Right atrium auricular region (tissue), 2 donors: ENCODE results near the gene DET1. TPM values are rescaled to one million over a fixed set of nuclear protein-coding genes. Genes with fewer than 3 reads are reported as not detected.

Experiments used
- DNase-seq: peaks from one replicate; pipeline ENCODE4 v3.0.0-alpha.2; 2019; ENCODE audit warnings: low spot score
- H3K27ac ChIP-seq, 2 donors: fragments of 200-600 bp; sonication (generic); 1 replicate in 1 of 2; 2 replicates in 1 of 2; pipeline ENCODE4 v1.5.1; 2016 to 2019
- H3K27me3 ChIP-seq, 2 donors: fragments of 200-600 bp; sonication (generic); one replicate each; pipeline versions ENCODE4 v1.5.1 to v1.6.0; 2017 to 2019
- H3K36me3 ChIP-seq: fragments of 200-600 bp; sonication (generic); one replicate; pipeline ENCODE4 v1.5.1; 2016
- H3K4me1 ChIP-seq, 2 donors: fragments of 200-600 bp; sonication (generic); one replicate each; pipeline versions ENCODE4 v1.5.1 to v1.6.0; 2017 to 2019
- H3K4me3 ChIP-seq, 2 donors: fragments of 200-600 bp; sonication (generic); 1 replicate in 1 of 2; 2 replicates in 1 of 2; pipeline ENCODE4 v1.5.1; 2017 to 2019; ENCODE audit warnings: mild to moderate bottlenecking in 1 of 2, moderate library complexity in 1 of 2
- H3K9me3 ChIP-seq, 2 donors: fragments of 200-600 bp; sonication (generic); one replicate each; pipeline ENCODE4 v1.5.1; 2019
- total RNA-seq, 2 donors: library from RNA; depleted of rRNA; stranded (reverse); fragments of >200 nt; gene quantifications; one replicate each; pipeline ENCODE4 v1.1.0, GENCODE V29; 2016
- TF ChIP-seq, protein P1 (sequence below), 2 donors: fragments of 200-600 bp; sonication (generic); IDR thresholded peaks; one replicate each; pipeline ENCODE4 v1.5.1; 2019; ENCODE audit warnings: antibody characterized with exemption in 2 of 2

The DET1 gene
- total RNA-seq, 2 donors from 2014 or later = 5.1 to 8.7 TPM

DNA sequence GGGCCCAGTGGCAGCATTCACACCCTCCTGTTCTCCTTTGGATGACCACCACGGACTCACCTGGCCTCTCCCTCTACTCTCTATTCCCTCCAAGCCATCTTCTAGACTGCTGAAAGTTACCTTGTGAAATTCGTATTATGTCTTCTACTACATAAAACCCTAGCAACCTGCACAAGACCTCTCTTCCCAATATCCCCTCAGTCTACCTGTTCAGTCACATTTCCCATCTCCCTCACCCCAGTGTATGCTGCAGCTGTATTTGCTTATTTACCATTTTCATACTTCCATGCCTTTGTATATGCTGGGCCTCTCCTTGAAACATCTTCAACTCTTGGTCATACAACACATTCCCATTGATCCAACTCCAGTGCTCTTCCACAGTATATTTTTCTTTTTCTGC, 35.3 kb downstream of the DET1 start:
- no peak overlapping the region for H3K4me3 ChIP-seq
- H3K36me3 ChIP-seq = peaks cover 36% of the 10 kb centered on the region
- H3K4me1 ChIP-seq = no peaks in the 10 kb centered on the region
- H3K9me3 ChIP-seq = no peaks in the 10 kb centered on the region
- no peak overlapping the region for H3K27ac ChIP-seq
- no peak for DNase-seq
- no peaks in the 10 kb centered on the region for H3K27me3 ChIP-seq
- TF ChIP-seq, protein P1, sequence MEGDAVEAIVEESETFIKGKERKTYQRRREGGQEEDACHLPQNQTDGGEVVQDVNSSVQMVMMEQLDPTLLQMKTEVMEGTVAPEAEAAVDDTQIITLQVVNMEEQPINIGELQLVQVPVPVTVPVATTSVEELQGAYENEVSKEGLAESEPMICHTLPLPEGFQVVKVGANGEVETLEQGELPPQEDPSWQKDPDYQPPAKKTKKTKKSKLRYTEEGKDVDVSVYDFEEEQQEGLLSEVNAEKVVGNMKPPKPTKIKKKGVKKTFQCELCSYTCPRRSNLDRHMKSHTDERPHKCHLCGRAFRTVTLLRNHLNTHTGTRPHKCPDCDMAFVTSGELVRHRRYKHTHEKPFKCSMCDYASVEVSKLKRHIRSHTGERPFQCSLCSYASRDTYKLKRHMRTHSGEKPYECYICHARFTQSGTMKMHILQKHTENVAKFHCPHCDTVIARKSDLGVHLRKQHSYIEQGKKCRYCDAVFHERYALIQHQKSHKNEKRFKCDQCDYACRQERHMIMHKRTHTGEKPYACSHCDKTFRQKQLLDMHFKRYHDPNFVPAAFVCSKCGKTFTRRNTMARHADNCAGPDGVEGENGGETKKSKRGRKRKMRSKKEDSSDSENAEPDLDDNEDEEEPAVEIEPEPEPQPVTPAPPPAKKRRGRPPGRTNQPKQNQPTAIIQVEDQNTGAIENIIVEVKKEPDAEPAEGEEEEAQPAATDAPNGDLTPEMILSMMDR (IDR thresholded peaks at IDR 0.05) = no peak

DNA sequence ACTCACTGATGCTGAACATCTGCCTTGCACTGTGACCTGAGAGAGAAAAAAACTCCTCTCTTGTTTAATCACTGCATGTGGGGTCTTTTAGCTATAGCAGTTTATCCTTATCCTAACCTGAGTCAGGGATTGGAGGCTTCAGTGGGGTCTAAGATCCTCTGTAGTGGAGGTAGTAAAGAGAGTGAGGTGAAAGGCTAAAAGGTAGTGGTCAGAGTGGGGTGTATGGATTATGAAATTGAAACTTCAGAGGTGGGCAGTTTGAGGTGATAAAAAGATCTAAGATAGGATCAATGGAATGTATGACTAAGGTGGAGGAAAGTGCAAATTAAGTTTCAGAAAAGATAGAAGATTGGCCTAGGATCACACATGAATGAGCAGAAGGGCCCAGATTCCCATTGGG, 36.5 kb downstream of the DET1 start:
- Histone ChIP-seq H3K27me3 (no peaks in the 10 kb centered on the region), H3K27ac (no peak overlapping the region), H3K9me3 (no peaks in the 10 kb centered on the region), H3K4me3 (no peak overlapping the region), H3K4me1 (no peaks in the 10 kb centered on the region), H3K36me3 (peaks cover 36% of the 10 kb centered on the region)
- no peak for DNase-seq
- TF ChIP-seq, protein P1 (IDR thresholded peaks at IDR 0.05) = no peak

DNA sequence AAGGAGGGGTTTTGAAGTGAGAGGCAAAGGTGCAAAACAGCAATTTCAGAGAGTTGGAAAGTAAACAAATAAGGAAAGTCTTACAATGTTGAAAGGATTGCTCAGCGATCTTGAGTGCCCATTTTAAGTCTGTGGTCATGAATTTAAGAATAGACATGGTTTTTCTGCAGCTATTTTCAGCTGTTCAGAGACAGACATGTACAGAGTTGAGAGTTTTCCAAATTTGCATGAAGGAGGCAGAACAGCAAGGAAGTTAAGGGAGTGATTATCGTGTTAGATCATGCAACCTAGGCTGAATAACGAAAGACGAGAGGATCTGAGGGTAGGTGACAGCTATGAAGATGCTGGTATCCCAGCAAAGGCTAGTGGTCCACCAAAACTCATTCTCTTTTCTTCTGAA, 37.2 kb downstream of the DET1 start:
- Histone ChIP-seq H3K4me1 (no peaks in the 10 kb centered on the region), H3K9me3 (no peaks in the 10 kb centered on the region), H3K36me3 (peaks cover 36% of the 10 kb centered on the region), H3K27me3 (no peaks in the 10 kb centered on the region), H3K4me3 (no peak overlapping the region), H3K27ac (no peak overlapping the region)
- TF ChIP-seq, protein P1 (IDR thresholded peaks at IDR 0.05) = no peak
- DNase-seq = no peak

DNA sequence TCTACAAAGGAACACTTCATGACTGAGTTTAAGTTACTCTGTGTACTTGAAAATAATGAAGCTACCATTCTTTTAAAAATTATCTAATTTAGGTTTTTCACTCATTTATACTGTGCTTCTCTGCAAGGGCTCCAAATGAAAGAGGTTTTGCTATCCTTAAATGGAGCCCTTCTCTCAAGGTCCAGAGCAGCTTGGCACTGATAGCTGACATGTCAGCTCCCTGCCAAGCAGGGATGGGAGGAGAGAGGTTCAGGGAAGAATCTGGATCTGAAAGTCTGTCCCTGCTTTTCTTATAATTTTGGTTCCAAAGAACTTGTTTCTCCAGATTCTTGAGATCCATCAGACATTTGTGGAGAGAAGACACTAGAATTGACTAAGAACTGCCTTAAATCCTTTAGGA, 39.9 kb downstream of the DET1 start:
- Histone ChIP-seq H3K9me3 (no peaks in the 10 kb centered on the region), H3K4me1 (no peaks in the 10 kb centered on the region), H3K4me3 (no peak overlapping the region), H3K27me3 (no peaks in the 10 kb centered on the region), H3K36me3 (peaks cover 34% of the 10 kb centered on the region), H3K27ac (peak overlapping the region in 1 of 2 donors; percentile 31)
- no peak for DNase-seq
- TF ChIP-seq, protein P1 (IDR thresholded peaks at IDR 0.05) = no peak

DNA sequence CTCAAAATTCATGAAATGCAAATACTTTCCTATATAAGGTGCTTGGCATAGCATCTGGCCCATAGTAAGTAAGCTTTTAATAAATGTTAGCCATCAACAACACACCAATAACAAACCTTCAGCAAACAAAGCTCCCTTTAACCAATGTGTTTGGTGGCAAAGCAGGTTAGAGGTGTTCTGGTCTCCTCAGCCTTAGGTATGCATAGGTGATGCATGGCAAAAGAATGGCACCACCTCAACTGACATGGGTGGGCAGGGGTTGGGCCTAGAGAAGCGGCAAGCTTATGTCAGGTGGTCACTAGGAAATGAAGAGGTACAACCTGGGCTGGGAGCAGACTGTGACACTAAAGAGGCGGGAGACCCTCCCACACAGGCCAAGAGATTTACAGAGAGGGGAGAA, 40.8 kb downstream of the DET1 start:
- H3K27ac ChIP-seq = no peak overlapping the region
- H3K4me3 ChIP-seq = no peak overlapping the region
- TF ChIP-seq, protein P1 (IDR thresholded peaks at IDR 0.05) = no peak
- no peaks in the 10 kb centered on the region for H3K4me1 ChIP-seq
- no peaks in the 10 kb centered on the region for H3K9me3 ChIP-seq
- H3K27me3 ChIP-seq = no peaks in the 10 kb centered on the region
- DNase-seq = no peak
- peaks cover 25% of the 10 kb centered on the region for H3K36me3 ChIP-seq

DNA sequence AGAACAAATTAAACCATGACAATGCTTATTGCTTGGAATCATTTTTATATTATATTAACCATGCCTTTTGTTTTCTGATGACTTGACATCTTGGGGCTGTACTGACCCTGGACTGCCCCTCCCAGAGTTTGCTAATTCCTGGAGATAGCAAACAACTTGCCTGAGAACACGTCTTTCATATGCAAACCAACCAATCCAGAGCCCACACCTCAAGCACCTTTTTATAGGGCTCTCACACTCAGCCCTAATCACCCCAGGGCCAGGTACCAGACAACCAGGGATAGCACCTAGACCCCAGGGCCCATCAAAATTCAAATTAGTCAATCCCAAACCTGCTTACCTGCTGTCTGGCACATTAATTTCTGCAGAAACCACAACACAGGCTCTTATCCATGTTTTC, 42.0 kb downstream of the DET1 start:
- no peak overlapping the region for H3K4me3 ChIP-seq
- DNase-seq = no peak
- H3K4me1 ChIP-seq = no peaks in the 10 kb centered on the region
- peaks cover 19% of the 10 kb centered on the region for H3K36me3 ChIP-seq
- TF ChIP-seq, protein P1 (IDR thresholded peaks at IDR 0.05) = no peak
- no peaks in the 10 kb centered on the region for H3K9me3 ChIP-seq
- no peak overlapping the region for H3K27ac ChIP-seq
- no peaks in the 10 kb centered on the region for H3K27me3 ChIP-seq
